Mammary epithelial cell (primary cell): ENCODE data around the gene SLC9A9.

Experiments used
- CTCF ChIP-seq, 2 donors: IDR thresholded peaks in 1 of 2; conservative IDR thresholded peaks in 1 of 2; 2 replicates each; pipeline ENCODE4 v1.5.1; 2011 to 2012; ENCODE audit warnings: inconsistent platforms in 2 of 2, low read length in 2 of 2, mild to moderate bottlenecking in 2 of 2, control low read depth in 1 of 2, low read depth in 1 of 2; ENCODE audit not compliant: insufficient read depth in 1 of 2; ENCODE audit errors: extremely low read depth in 1 of 2
- EZH2 ChIP-seq: IDR thresholded peaks from 2 replicates; pipeline ENCODE4 v1.6.1; 2012; ENCODE audit warnings: low read length, inconsistent platforms, borderline replicate concordance

- no peak for TF ChIP-seq CTCF (conservative IDR thresholded peaks at IDR 0.05 in 1 of 2, IDR thresholded peaks at IDR 0.05 in 1 of 2; ENCODE audit: extremely low read depth in 1 of 2, insufficient read depth in 1 of 2, low read depth in 1 of 2, low read length in 2 of 2)
- TF ChIP-seq EZH2 = no peak
Observed at GRCh38 chr3:143658116-143658515, 190.2 kb downstream of the SLC9A9 start.
